HG03342 (cell line): Measurements from ENCODE around the gene IFI16.
"Not testable (repeated sequence)": the region's sequence is repeated elsewhere in the genome, so short reads cannot be mapped to it uniquely, and the experiment has no call there.

Source experiments
- ATAC-seq: cut with Tn5 transposase; IDR thresholded peaks from one replicate; pipeline ENCODE4 v1.9.1; 2021; ENCODE audit warnings: mild to moderate bottlenecking, moderate library complexity; ENCODE audit not compliant: unreplicated experiment

The IFI16 gene

DNA sequence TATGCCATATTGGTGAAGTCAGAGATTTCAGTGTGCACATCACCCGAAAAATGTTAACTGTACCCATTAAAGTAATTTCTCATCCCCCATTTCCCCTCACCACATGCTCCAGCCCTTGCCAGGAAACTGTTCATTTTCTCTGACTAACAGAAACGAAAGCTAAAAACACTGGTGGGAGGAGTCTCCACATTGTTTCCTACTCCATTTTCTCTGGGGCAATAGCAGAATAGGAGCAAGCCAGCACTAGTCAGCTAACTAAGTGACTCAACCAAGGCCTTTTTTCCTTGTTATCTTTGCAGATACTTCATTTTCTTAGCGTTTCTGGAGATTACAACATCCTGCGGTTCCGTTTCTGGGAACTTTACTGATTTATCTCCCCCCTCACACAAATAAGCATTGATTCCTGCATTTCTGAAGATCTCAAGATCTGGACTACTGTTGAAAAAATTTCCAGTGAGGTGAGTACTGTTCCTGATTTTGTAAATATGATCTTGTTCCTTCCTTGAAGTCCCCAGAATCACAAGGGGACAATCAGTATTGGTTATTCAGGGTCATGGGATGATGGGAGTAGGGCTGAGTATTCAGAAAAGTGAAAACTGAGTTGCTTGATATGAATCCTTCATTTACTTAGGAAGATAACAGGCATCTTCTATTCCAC is at the start of gene IFI16:
Gene IFI16 (plus strand): TSS at position 204 of the 658 bp plus-strand sequence. CDS start 4,774 bp downstream, outside the sequence.
- peak; percentile 71 for ATAC-seq

DNA sequence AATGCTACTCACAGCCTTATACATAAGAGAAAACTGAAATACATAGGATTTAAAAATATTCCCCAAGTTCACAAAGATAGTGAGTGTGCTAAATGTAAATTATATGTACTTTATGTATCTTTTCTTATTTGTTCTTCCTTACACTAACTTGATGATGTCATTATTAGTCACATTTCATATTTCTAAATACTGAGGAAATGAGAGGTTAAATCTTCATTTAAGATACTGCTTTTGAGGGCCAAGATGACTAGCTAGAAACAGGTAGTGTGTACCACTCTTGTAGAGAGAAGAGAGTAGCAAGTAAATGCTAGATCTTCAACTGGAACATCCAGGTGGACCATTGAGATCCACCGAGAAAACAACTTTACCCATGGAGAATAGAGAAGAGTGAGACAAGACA is 48.5 kb upstream of the IFI16 start:
- ATAC-seq = no peak

DNA sequence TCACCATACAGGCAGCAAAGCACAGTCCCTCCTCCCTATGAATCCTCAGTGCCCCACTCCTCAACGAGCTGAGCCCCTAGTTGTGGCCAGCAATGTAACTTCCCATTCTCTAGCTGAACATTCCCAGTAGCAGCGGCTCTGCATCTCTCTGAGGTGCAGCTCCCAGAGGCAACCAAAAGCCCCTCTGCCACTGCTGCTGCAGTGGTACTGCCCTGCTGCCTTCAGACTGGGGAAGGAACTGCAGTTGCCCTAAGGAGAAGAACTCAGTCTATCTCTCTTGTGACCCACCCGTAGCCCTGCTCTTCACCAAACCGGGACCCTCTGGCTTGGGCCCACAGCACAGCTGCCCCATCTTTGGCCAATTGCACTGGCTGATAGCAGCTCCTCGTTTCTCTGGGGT is 46.7 kb upstream of the IFI16 start:
- no peak for ATAC-seq

DNA sequence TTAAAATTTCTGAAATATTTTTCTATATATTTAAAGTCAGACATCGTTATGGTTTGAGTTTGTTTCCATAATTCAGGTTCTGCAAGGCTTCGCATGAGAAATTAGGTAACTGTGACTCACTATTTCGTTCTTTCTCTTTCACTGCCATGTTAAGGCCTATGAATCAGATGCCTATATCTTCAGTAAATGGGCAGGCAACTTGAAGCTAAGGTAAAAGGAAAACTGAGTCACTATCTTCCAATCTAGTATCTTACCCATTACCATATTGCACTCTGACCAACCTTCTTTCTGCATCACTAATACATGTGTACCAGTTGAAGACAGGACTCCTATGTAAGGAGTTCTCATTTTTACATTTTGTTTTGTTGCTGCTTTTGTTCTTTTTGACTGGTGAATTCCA is 40.5 kb upstream of the IFI16 start:
- ATAC-seq = no peak

DNA sequence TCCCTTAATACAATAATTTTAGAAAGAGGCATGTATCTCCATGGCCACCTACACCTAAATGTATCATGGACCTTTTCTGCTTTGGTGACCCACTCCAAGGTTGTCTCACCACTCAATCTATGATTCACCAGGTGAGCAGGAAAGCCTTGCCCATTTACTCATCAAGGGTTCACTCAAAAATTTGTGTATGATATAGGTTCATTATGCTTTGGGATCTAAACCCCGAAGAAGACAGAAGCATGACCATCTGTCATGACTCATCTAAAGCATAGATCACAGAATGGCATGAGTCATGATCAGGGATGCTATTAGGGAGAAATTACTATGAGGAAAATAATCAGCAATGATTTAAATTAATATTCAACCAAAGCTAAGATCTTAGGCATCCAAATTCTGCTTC is 39.9 kb upstream of the IFI16 start:
- no peak for ATAC-seq

DNA sequence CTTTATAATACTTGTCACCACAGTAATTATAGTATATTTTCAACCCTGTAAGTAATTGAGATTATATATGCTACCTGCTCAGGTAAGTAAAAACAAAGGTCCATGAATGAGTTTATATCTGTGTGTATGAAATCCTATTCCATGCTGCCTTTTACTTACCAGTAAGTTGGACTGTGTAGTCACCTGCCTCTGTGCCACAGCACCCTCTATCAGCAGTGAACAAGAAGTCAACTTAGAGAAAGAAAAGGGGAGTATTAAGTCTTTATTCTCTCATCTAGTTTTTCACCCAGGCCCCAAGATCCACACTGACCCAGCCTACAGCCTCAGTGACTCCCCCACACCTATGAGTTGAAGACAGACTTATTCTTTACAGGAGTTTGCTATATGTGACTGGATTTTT is 36.9 kb upstream of the IFI16 start:
- no peak for ATAC-seq

DNA sequence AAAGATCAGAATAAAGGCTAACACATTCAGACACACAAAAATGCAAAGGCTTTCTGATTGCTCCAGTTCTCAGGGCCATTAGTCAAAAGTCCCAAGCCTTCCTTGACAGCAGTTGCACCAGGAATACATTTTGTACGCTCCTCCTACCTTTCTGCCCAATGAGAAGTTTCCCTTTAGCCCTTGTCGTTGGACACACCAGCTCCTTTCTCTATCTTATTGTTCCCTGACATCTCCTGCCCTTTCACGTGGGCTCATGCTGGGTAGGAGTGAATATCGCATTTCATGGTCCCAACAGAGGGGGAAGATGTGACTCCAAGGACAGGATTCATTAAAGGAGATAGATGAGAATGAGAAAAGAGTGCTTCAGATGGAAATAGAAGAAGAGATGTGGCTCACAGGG is 33.5 kb upstream of the IFI16 start:
- no peak for ATAC-seq

DNA sequence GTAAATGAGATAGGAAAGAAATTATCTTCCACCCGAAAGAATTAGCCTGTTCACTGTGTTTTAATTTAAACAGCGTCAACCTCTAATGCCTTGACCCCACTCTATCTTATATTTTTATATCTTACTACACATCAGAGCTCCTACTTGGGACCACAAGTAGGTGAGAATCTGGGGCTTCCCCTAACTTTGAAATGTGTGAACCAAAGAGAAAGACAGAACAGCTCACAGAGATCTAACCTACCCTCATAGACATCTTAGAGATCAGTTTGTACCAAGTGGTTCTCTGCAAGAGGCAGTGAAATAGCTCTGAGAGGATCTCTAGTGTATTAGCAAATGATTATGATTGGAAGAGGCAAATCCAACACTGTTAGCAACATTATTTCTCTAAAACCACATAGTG is 31.0 kb upstream of the IFI16 start:
- no peak for ATAC-seq

DNA sequence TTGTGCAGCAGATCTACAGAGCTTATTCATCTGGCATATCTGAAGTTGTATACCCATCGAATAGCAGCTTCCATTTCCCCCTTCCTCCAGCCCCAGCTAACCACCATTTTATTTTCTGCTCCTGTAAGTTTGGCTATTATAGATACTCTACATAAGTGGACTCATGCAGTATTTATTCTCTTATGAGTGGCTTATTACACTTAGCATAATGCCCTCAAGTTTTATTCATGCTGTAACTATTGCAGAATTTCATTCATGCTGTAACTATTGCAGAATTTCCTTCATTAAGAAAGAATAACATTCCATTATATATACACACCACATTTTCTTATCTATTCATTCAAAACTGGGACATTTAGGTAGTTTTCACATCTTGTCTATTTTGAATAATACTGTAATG is 30.5 kb upstream of the IFI16 start:
- no peak for ATAC-seq

DNA sequence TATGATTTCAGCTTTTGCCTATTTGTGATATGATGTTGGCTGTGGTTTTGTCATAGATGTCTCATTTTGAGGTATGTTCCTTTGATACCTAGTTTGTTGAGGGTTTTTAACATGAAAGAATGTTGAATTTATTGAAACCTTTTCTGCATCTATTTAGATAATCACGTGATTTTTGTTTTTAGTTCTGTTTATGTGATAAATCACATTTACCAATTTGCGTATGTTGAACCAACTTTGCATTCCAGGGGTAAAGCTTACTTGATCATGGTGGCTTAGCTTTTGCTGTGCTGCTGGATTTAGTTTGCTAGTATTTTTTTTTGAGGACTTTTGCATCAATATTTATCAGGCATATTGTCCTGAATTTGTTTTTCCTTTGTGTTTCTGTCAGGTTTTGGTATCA is 26.5 kb upstream of the IFI16 start:
- ATAC-seq = no peak

DNA sequence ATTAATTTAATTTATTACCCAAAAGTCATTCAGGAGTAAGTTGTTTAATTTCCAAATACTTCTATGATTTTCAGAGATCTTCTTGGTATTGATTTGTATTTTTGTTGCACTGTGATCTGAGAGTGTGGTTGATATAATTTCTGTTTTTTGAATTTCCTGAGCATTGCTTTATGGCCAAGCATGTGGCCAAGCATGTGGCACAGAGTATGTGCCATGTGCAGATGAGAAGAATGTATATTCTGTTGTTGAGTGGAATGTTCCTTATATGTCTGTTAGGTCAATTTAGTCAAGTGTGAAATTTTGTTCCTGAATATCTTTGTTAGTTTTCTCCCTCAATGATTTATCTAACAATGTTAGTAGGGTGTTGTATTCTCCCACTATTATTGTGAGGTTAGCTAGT is 25.3 kb upstream of the IFI16 start:
- no peak for ATAC-seq

DNA sequence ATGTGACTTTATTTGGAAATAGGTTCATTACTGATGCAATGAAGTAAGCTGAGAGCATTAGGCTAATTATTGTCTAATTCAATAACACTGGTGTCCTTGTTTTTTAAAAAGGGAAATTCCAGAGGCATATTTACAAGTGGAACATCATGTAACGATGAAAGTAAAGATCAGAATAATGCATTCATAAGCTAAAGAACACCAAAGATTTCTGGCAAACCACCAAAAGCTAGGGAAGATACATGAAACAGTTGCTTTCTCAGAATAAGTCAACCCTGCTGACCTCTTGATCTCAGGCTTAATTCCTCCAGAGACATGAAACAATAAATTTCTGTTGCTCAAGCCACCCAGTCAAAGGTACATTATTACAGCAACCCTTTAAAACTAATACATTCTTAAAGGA is 20.3 kb upstream of the IFI16 start:
- ATAC-seq = no peak

DNA sequence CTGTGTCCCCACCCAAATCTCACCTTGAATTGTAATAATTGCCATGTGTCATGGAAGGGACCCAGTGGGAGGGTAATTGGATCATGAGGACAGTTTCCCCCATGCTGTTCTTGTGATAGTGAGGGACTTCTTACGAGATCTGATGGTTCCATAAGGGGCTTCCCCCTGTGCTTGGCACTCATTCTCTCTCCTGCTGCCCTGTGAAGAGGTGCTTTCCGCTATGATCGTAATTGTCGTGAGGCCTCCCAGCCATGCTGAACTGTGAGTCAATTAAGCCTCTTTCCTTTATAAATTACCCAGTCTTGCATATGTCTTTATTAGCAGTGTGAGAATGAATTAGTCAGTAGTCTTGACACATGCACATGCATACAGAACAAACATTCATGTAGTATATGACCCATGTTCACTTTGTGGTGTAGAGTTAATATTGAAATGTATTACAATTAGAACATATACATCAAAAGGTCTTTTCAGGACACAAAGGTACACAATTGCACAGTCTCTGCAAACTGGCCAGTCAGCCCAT is 16.9 kb upstream of the IFI16 start:
- ATAC-seq = no peak

DNA sequence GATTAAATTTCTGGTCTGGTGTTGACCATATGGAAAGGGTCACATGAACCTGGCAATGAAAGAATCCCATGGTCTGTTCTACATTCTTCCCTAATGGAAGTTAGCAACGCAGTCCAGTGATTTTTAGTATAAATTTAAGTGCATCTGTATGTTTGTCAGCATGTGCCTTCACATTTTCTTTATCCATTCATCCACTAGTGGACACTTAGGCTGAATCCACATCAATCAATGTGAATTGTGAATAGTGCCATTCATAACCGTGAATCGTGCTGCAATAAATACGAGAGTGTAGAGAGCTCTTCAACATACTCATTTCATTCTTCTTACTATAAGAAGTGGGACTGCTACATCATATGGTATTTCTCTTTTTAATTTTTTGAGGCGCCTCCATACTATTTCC is 12.7 kb upstream of the IFI16 start:
- ATAC-seq = no peak

DNA sequence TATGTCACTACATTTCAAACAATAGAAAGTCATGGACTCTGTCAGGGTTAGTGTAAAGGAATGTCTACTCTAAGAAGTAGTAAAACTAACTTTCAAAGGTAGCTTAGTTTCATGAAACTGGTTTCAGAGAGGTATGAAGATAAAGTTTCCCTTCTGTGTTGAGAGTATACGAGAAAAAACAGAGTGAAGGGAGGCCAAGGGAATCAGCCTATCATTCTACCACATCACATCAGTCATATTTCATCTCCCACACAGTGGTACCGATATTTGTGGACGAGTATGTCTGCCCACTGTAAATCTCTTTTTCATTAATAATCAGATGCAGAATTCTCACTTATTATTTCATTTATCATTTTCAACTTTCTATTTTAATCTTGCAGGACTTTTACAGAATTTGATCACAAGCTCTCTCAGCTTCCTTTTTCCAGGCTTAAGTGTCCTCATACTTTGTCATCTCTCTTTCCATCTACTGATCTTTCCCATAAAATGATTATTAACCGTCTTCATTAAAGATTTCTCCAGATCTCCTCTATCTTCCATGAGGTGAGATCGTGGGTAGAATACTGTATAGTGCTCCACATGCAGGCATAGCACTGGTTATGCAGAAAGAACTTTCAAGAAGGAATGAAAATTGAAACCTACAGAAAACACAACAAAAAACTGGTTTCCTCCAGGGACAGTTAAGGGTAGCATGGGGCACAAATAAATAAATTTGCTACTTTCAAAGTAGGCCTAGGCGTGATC is 11.5 kb upstream of the IFI16 start:
- peak; percentile 11 for ATAC-seq

DNA sequence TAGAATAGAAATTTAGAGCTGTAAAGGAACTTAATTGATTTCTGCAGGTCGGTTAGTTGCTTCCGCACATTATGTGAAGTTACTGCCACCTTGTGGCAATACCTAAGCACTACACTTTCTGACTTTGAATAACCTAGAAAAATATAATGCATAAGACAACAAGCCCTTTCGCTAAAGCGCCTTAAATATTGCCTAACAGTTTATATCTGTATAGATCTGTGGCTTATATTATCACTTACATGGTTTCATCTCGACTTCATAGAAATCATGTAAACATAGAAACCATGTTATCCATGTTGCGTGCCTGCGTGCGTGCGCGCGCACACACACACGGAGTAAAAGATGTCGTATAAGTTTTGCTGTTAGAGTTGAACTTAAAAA is 10.9 kb upstream of the IFI16 start:
- ATAC-seq = peak; percentile 54

DNA sequence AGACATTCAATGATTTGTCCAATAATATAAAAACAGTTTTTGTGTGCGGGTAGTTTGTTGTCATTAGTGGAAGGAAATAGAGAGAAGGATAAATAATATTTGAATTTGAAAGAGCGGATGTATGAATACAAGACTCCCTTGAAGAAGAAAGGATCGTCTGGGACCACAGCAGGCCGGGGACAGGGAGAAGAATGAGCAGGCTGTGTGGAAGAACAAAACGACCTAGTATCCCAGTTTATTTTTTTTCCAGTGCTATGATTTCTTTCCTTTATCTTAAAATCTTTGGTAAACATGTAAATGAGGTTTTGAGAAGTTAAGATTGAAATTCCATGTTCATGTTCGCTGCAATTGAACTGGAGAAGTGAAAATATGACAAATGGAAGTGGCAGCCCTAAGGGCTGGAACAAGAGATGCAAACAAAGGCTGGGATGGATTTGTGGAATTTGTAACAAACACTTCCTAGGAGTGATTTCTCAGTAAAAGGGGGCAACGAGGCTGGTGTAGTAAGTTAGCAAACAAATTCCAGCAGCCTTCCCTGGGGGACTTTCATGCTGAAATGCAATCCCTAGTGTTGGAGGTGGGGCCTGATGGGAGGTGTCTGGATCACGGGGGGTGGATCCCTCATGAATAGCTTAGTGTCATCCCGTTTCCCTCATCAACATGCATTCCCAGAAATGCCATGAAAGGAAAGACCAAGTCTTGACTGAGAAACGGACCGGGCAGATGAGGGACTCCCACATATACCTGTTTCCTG is 10.2 kb upstream of the IFI16 start:
- ATAC-seq = no peak

DNA sequence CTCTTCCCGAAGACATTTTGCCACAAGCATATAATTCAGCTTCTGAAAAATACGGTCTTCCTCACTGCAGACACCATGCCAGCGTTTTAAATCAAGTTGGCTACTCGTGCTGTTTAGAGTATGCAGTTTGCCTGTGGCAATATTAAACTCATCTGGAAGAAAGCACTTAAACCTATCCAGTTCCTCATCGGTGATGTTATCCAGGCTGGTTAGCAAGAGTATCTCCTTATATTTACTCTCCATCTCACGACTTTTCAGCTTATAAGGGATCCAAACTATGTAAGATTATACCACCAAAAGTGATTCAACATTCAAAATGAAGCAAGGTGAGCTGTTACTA is 9.7 kb upstream of the IFI16 start:
- ATAC-seq = no peak

DNA sequence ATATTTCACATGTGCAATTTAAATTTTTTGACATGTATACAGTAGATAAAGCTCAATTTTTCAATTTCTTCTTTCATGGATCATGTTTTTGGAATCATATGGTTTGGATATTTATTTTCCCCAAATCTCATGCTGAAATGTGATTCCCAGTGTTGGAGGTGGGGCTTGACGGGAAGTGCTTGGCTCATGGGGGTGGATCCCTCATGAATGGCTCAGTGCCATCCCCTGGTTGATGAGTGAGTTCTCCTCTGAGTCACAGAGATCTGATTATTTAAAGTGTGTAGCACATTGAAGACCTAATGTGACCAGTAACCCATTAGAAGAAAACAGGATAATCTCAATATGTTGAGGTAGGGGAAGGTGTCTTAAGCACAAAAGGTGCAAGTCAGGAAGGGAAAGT is 9.1 kb upstream of the IFI16 start:
- no peak for ATAC-seq

DNA sequence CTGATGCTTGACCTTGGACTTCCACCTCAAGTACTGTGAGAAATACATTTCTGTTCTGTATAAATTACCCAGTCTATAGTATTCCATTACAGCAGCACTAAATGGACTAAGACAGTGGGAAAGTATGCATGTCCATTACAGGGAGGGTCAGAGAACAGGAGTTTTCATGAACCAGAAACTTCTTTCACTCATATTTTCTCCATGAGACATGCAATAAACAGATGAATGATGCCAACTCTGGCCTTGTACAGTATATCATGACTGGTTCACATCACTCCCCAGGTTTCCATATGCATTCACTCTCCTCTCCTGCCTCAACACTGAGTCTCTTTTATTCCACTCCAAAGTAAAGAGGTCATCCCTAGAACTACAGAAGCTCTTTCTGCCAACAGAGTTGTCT is 4.5 kb upstream of the IFI16 start:
- ATAC-seq = no peak

DNA sequence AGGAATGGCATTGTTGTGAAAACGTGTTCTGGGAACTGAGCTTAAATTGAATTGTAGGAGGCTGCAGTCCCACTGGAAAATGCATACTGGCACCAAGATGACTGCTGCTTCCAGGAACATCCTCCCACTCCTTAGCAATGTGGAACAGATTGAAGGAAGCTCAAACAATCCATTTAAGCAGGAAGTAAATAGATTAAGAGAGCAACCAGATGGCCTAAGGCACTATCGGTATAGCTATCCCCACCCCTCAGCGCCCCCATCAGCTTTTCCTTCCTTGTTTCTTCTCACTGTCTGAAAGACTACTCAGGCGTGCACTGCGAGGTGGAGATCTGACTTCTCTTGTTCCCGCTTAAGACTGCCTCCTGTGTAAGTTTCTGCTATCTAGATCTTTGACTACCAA is 4.0 kb upstream of the IFI16 start:
- ATAC-seq = no peak

DNA sequence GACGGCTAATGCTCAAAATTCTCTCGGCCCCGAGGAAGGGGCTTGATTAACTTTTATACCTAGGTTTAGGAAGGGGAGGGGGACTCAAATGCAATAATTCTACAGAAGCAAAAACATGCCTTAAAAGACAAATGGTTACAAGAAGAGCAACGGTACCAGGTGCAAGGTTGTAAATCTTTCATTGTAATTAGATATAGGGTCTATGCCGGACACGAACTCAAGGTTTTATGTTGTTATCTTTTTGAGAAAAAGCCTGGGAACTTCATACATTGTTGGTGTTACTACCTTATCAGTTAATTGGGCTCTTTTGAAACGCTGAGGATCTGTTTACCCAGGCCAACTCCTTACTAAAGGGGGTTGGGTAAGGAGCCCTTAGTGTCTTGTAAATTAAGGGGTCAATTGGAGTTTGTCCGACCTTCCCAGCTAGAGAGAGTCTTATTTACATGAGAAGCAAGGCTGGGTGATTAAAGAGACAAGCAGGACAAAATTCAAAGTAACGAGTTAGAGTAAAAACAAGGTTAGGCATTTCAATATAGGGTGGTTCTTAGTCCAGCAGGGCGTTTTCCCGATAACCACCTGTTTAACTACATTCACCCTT is 3.4 kb upstream of the IFI16 start:
- ATAC-seq = not testable (repeated sequence)
